Endothelial cell of umbilical vein (primary cell): Measurements from ENCODE around the gene GATA1. TPM values are rescaled to one million over a fixed set of nuclear protein-coding genes. Genes with fewer than 3 reads are reported as not detected.
A peak's percentile ranks its signal among the peaks of the same experiment; 100 is the strongest.

ENCODE experiments used
- BruUV-seq: library from RNA; stranded (reverse); fragments of 400-500 nt; replicated peaks from 2 replicates; lab custom pipeline; 2021; lab: Mats Ljungman, UMichigan
- CTCF ChIA-PET: fragments of 300-600, 350-600 bp; sonication (Branson Sonifier 250); formaldehyde crosslinking; loops from one replicate; lab custom pipeline; 2021; ENCODE audit warnings: antibody characterized with exemption, inconsistent platforms; lab: Charles Lee
- POLR2A ChIA-PET: fragments of 300-600, 350-600 bp; sonication (Branson Sonifier 250); formaldehyde crosslinking; loops from one replicate; lab custom pipeline; 2021; ENCODE audit warnings: antibody characterized with exemption, inconsistent platforms; lab: Charles Lee
- DNase-seq: peaks from one replicate; pipeline ENCODE4 v3.0.0-alpha.2; 2011; ENCODE audit warnings: low read depth, low spot score
- FAIRE-seq: peaks from 2 replicates; lab custom pipeline; 2011; peaks lifted over from hg19 to GRCh38; lab: Jason Lieb, UNC
- H2AFZ ChIP-seq: 2 replicates; pipeline ENCODE4 v1.6.0; 2012; ENCODE audit warnings: low read depth, low read length, control low read depth, inconsistent platforms
- H3K27ac ChIP-seq: 2 replicates; pipeline ENCODE4 v1.5.1; 2011; ENCODE audit warnings: low read depth, mild to moderate bottlenecking, control low read depth, low read length, moderate library complexity; ENCODE audit not compliant: insufficient read depth
- H3K27me3 ChIP-seq, 2 experiments: 2 replicates each; pipeline versions ENCODE4 v1.6.0 to v1.6.1; 2011; ENCODE audit warnings: low read length in 2 of 2, mixed read lengths in 1 of 2; ENCODE audit not compliant: control insufficient read depth in 2 of 2, insufficient read depth in 2 of 2
- H3K36me3 ChIP-seq, 2 experiments: 2 replicates in 1 of 2; 3 replicates in 1 of 2; pipeline ENCODE4 v1.5.1; 2011; ENCODE audit warnings: low read length in 2 of 2, mild to moderate bottlenecking in 1 of 2, moderate library complexity in 1 of 2; ENCODE audit not compliant: control insufficient read depth in 2 of 2, insufficient read depth in 2 of 2; ENCODE audit errors: extremely low read depth in 1 of 2
- H3K4me1 ChIP-seq: 3 replicates; pipeline ENCODE4 v1.5.1; 2011; ENCODE audit warnings: mild to moderate bottlenecking, low read length; ENCODE audit not compliant: control insufficient read depth, insufficient read depth; ENCODE audit errors: extremely low read depth
- H3K4me2 ChIP-seq: 2 replicates; pipeline ENCODE4 v1.6.1; 2011; ENCODE audit warnings: low read length, control low read depth, mixed read lengths; ENCODE audit not compliant: insufficient read depth
- H3K4me3 ChIP-seq, 3 experiments: fragments of 200-600 bp in 1 of 3; sonication (generic), shearing (Covaris generic) in 1 of 3; replicated peaks in 1 of 3; 2 replicates each; pipeline ENCODE4 v1.5.1; 2011 to 2016; ENCODE audit warnings: control low read depth in 3 of 3, low read length in 3 of 3, mild to moderate bottlenecking in 2 of 3, inconsistent platforms in 1 of 3, low read depth in 1 of 3, moderate library complexity in 1 of 3; ENCODE audit not compliant: insufficient read depth in 1 of 3
- H3K79me2 ChIP-seq: 2 replicates; pipeline ENCODE4 v1.6.0; 2012; ENCODE audit warnings: low read length, inconsistent platforms; ENCODE audit not compliant: control insufficient read depth, insufficient read depth
- H3K9ac ChIP-seq: replicated peaks from 2 replicates; pipeline ENCODE3; 2011; ENCODE audit warnings: low read length, control low read depth; ENCODE audit not compliant: insufficient read depth; ENCODE audit errors: extremely low read depth
- H3K9me1 ChIP-seq: replicated peaks from 3 replicates; pipeline ENCODE4 v1.6.0; 2011; ENCODE audit warnings: mild to moderate bottlenecking, low read length; ENCODE audit not compliant: control insufficient read depth, insufficient read depth; ENCODE audit errors: extremely low read depth
- H3K9me3 ChIP-seq: replicated peaks from 2 replicates; pipeline ENCODE4 v1.5.1; 2012; ENCODE audit warnings: low read length, inconsistent platforms; ENCODE audit not compliant: control insufficient read depth, insufficient read depth
- H4K20me1 ChIP-seq: replicated peaks from 2 replicates; pipeline ENCODE3; 2011; ENCODE audit warnings: mild to moderate bottlenecking, low read length; ENCODE audit not compliant: control insufficient read depth, insufficient read depth; ENCODE audit errors: extremely low read depth
- CTCF ChIP-seq, 2 donors: IDR thresholded peaks; 1 replicate in 1 of 2; 2 replicates in 1 of 2; pipeline ENCODE4 v1.5.1; 2011; ENCODE audit warnings: low read length in 2 of 2, mild to moderate bottlenecking in 2 of 2, moderate library complexity in 2 of 2, control low read depth in 1 of 2, inconsistent platforms in 1 of 2, low read depth in 1 of 2; ENCODE audit not compliant: insufficient read depth in 1 of 2; ENCODE audit errors: extremely low read depth in 1 of 2
- EZH2 ChIP-seq: IDR thresholded peaks from 2 replicates; pipeline ENCODE4 v1.6.1; 2012; ENCODE audit warnings: borderline replicate concordance, low read depth, mild to moderate bottlenecking, moderate library complexity, low read length, inconsistent platforms; ENCODE audit not compliant: severe bottlenecking
- FOS ChIP-seq: IDR thresholded peaks from 2 replicates; pipeline ENCODE4 v1.6.1; 2011; ENCODE audit warnings: mild to moderate bottlenecking, low read length, moderate library complexity, borderline replicate concordance; ENCODE audit not compliant: insufficient read depth
- GATA2 ChIP-seq: IDR thresholded peaks from 2 replicates; pipeline ENCODE4 v1.7.0; 2011; ENCODE audit warnings: low read depth, mild to moderate bottlenecking, moderate library complexity, mixed read lengths, low read length; ENCODE audit not compliant: insufficient read length, insufficient read depth
- JUN ChIP-seq: IDR thresholded peaks from 2 replicates; pipeline ENCODE4 v1.6.1; 2011; ENCODE audit warnings: borderline replicate concordance, low read depth; ENCODE audit not compliant: insufficient read length, insufficient read depth
- MAX ChIP-seq: IDR thresholded peaks from 2 replicates; pipeline ENCODE4 v1.6.1; 2011; ENCODE audit not compliant: insufficient read depth, insufficient read length
- MYC ChIP-seq: IDR thresholded peaks from one replicate; pipeline ENCODE4 v1.6.1; 2011; ENCODE audit warnings: mild to moderate bottlenecking, low read depth, low read length
- POLR2A ChIP-seq: IDR thresholded peaks from 2 replicates; pipeline ENCODE4 v1.6.1; 2012; ENCODE audit warnings: low read depth, mild to moderate bottlenecking, control low read depth, low read length
- POLR2AphosphoS5 ChIP-seq: IDR thresholded peaks from 2 replicates; pipeline ENCODE4 v1.6.1; 2012; ENCODE audit warnings: low read depth, mild to moderate bottlenecking, control low read depth, low read length, moderate library complexity; ENCODE audit not compliant: insufficient read depth
- dilution Hi-C: fragments of 300-500 bp; cut with MboI; formaldehyde crosslinking; loops from one replicate; pipeline ENCODE4 v1.15.0; 2019; ENCODE audit warnings: low sequenced_read_pairs; ENCODE audit not compliant: extremely low pct_ligation_motif_present
- intact Hi-C: fragments of 100-400 bp; cut with micrococcal nuclease; formaldehyde crosslinking; loops from one replicate; pipeline ENCODE4 v1.10.0; 2022
- polyA plus RNA-seq, 4 experiments: library from polyadenylated mRNA; depleted of rRNA in 3 of 4; stranded (reverse) in 3 of 4; unstranded in 1 of 4; fragments of >200 nt; gene quantifications; 2 replicates each; pipeline versions ENCODE4 v1.2.1 to v1.2.3, GENCODE V29; 2011 to 2012; ENCODE audit warnings: missing spikeins in 1 of 4
- total RNA-seq: library from RNA; stranded (reverse); gene quantifications from 2 replicates; pipeline ENCODE4 v1.2.3, GENCODE V29; 2021

GATA1 gene
- total and polyA plus RNA-seq, 2 donors (not counting 3 experiments of a cell fraction or from before 2014, with no cell fraction given) = not detected

- H3K27ac ChIP-seq = no peak overlapping the region
- intact Hi-C loops = no loop called here
- H3K9me1 ChIP-seq = no peaks in the 10 kb centered on the region
- H3K9ac ChIP-seq = no peak overlapping the region
- H3K4me3 ChIP-seq = no peak overlapping the region
- no peaks in the 10 kb centered on the region for H4K20me1 ChIP-seq
- peaks cover 0 to 2% of the 10 kb centered on the region in 2 experiments for H3K36me3 ChIP-seq
- no peak overlapping the region for H3K4me2 ChIP-seq
- POLR2A ChIA-PET = no interaction called here
- no peak for FAIRE-seq
- dilution Hi-C loops = no loop called here
- no peak for DNase-seq
- no TSS peak for BruUV-seq
- no peaks in the 10 kb centered on the region for H3K79me2 ChIP-seq
- H3K27me3 ChIP-seq = peaks cover 18 to 35% of the 10 kb centered on the region in 2 experiments
- H2AFZ ChIP-seq = no peak overlapping the region
- TF ChIP-seq EZH2 (peak; percentile 91), POLR2AphosphoS5 (no peak), MAX (no peak), FOS (no peak), JUN (no peak), CTCF (IDR thresholded peaks at IDR 0.05; ENCODE audit: extremely low read depth in 1 of 2, insufficient read depth in 1 of 2, low read depth in 1 of 2, low read length in 2 of 2) (no peak), POLR2A (no peak), GATA2 (no peak), MYC (no peak)
- CTCF ChIA-PET = no interaction called here
- H3K9me3 ChIP-seq = no peaks in the 10 kb centered on the region
- no peaks in the 10 kb centered on the region for H3K4me1 ChIP-seq
Measured at GRCh38 chrX:48826876-48827653, 40.7 kb downstream of the GATA1 start.
